ENCODE measurements around the gene PHF23.

PHF23 gene

DNA sequence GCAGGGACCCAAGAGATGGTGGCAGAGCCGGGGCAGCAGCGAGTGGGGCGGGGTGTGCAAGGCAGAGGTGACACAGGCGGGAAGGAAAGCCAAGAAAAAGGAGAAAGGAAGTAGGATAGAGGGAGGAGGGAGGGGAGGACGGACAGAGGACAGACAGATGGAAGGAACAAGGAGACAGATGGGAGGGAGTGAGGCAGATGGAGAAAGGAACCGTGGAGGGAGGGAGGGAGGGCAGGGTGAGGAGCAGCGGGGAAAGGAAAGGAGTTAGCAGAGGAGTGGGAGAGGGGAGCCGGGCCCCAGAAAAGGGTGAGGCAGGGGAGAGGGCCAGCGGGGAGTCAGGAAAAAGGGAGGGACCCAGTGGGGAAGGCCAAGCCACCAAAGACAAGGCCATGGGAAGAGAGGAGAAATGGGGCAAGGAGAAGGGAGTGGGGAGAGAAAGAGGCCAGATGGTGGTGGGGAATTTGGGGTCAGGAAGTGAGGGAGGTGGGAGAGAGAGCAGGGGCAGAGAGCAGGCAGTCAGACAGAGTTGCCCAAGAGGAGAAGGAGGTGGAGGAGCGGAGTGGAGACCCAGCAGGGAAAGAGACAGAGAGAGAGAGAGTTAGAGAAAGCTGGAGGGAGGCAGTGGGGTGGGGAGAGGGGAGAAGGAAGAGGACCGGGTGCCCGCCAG, 46.9 kb downstream of the PHF23 start:
- H3K27me3 ChIP-seq (ENCODE audit: insufficient read depth, poor library complexity, severe bottlenecking): no peaks in the 10 kb centered on the region
- TF ChIP-seq, protein P1, sequence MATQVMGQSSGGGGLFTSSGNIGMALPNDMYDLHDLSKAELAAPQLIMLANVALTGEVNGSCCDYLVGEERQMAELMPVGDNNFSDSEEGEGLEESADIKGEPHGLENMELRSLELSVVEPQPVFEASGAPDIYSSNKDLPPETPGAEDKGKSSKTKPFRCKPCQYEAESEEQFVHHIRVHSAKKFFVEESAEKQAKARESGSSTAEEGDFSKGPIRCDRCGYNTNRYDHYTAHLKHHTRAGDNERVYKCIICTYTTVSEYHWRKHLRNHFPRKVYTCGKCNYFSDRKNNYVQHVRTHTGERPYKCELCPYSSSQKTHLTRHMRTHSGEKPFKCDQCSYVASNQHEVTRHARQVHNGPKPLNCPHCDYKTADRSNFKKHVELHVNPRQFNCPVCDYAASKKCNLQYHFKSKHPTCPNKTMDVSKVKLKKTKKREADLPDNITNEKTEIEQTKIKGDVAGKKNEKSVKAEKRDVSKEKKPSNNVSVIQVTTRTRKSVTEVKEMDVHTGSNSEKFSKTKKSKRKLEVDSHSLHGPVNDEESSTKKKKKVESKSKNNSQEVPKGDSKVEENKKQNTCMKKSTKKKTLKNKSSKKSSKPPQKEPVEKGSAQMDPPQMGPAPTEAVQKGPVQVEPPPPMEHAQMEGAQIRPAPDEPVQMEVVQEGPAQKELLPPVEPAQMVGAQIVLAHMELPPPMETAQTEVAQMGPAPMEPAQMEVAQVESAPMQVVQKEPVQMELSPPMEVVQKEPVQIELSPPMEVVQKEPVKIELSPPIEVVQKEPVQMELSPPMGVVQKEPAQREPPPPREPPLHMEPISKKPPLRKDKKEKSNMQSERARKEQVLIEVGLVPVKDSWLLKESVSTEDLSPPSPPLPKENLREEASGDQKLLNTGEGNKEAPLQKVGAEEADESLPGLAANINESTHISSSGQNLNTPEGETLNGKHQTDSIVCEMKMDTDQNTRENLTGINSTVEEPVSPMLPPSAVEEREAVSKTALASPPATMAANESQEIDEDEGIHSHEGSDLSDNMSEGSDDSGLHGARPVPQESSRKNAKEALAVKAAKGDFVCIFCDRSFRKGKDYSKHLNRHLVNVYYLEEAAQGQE (IDR thresholded peaks at IDR 0.05; ENCODE audit: insufficient replicate concordance, low read depth): no peak
- no peak for TF ChIP-seq POLR2AphosphoS5 (IDR thresholded peaks at IDR 0.05; ENCODE audit: low read depth)
- TF ChIP-seq SPI1 (IDR thresholded peaks at IDR 0.05; ENCODE audit: borderline replicate concordance, low read depth): no peak
- TF ChIP-seq, protein P2, sequence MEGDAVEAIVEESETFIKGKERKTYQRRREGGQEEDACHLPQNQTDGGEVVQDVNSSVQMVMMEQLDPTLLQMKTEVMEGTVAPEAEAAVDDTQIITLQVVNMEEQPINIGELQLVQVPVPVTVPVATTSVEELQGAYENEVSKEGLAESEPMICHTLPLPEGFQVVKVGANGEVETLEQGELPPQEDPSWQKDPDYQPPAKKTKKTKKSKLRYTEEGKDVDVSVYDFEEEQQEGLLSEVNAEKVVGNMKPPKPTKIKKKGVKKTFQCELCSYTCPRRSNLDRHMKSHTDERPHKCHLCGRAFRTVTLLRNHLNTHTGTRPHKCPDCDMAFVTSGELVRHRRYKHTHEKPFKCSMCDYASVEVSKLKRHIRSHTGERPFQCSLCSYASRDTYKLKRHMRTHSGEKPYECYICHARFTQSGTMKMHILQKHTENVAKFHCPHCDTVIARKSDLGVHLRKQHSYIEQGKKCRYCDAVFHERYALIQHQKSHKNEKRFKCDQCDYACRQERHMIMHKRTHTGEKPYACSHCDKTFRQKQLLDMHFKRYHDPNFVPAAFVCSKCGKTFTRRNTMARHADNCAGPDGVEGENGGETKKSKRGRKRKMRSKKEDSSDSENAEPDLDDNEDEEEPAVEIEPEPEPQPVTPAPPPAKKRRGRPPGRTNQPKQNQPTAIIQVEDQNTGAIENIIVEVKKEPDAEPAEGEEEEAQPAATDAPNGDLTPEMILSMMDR (IDR thresholded peaks at IDR 0.05; ENCODE audit: insufficient read depth, low read length): no peak
- TF ChIP-seq GABPA (IDR thresholded peaks at IDR 0.05; ENCODE audit: low read depth): no peak
- no peak overlapping the region for H3K4me3 ChIP-seq (replicated peaks; ENCODE audit: insufficient read depth, low read length)
- DNase-seq (ENCODE audit: low read depth in 1 of 2, low spot score in 1 of 2): no peak
- no peak overlapping the region for H3K27ac ChIP-seq (replicated peaks)

DNA sequence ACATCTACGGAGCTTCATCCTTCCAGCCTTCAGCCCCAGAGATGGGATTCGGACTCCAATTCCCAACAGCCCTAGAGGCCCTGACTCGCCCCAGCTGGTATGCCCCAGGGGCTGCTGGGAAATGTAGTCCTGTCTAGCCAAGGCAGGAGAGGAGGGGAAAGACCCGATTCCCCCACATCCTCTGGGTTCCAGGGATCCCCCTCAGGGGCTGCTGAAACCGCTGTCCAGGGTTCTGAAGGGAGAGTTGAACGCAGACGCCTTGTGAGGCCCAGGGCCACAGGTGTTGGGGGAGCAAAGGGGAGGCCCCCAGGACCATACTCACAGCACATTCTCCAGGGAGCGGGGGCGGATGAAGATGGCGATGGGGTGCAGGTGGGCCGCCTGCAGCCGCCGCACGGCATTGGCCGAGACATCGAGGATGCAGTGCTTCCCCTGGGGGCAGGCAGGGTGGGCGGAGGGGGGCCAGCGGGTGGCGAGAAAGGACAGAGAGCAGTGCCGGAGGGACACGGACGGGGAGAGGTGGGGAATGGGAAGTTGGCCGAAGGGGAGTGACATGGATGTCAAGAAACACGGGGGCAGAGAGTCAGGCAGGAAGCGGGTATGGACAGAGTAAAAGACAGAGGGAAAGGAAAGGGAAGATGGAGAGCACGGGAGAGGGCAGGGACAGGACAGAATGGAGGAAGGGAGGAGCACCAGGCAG, 47.5 kb downstream of the PHF23 start:
- H3K4me3 ChIP-seq (replicated peaks; ENCODE audit: insufficient read depth, low read length): no peak overlapping the region
- H3K27me3 ChIP-seq (ENCODE audit: insufficient read depth, poor library complexity, severe bottlenecking): no peaks in the 10 kb centered on the region
- TF ChIP-seq, protein P1 (IDR thresholded peaks at IDR 0.05; ENCODE audit: insufficient replicate concordance, low read depth): peak; percentile 85
- no peak for TF ChIP-seq GABPA (IDR thresholded peaks at IDR 0.05; ENCODE audit: low read depth)
- no peak overlapping the region for H3K27ac ChIP-seq (replicated peaks)
- peak in 1 of 2 experiments; percentile 5 for DNase-seq (ENCODE audit: low read depth in 1 of 2, low spot score in 1 of 2)

DNA sequence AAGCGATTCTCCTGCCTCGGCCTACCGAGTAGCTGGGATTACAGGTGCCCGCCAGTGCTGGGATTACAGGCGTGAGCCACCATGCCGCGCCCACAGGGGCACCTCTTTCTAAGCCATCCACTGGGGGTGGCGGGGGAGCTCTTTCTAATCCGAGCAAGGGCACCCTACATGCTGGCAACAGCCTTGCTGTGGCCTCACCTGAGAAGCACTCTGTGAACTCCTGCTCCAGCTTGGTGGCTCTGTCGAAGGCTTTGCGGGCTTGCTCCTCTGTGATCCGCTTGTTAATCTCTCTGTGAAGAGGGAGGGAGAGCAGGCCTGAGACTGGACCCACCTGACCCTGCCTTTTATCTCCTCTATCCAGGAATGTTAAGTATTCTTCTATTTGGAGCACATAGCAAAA, 48.2 kb downstream of the PHF23 start:
- H3K4me3 ChIP-seq (replicated peaks; ENCODE audit: insufficient read depth, low read length): no peak overlapping the region
- H3K27me3 ChIP-seq (ENCODE audit: insufficient read depth, poor library complexity, severe bottlenecking): no peaks in the 10 kb centered on the region
- no peak overlapping the region for H3K27ac ChIP-seq (replicated peaks)
- TF ChIP-seq, protein P2 (IDR thresholded peaks at IDR 0.05; ENCODE audit: insufficient read depth, low read length): no peak
- TF ChIP-seq, protein P1 (IDR thresholded peaks at IDR 0.05; ENCODE audit: insufficient replicate concordance, low read depth): no peak
- TF ChIP-seq GABPA (IDR thresholded peaks at IDR 0.05; ENCODE audit: low read depth): no peak
- TF ChIP-seq POLR2AphosphoS5 (IDR thresholded peaks at IDR 0.05; ENCODE audit: low read depth): no peak
- TF ChIP-seq SPI1 (IDR thresholded peaks at IDR 0.05; ENCODE audit: borderline replicate concordance, low read depth): no peak
- no peak for DNase-seq (ENCODE audit: low read depth in 1 of 2, low spot score in 1 of 2)
